ENCODE measurements around the gene SPATA2L. TPM values are rescaled to one million over a fixed set of nuclear protein-coding genes. Genes with fewer than 3 reads are reported as not detected.

Gene SPATA2L, protein sequence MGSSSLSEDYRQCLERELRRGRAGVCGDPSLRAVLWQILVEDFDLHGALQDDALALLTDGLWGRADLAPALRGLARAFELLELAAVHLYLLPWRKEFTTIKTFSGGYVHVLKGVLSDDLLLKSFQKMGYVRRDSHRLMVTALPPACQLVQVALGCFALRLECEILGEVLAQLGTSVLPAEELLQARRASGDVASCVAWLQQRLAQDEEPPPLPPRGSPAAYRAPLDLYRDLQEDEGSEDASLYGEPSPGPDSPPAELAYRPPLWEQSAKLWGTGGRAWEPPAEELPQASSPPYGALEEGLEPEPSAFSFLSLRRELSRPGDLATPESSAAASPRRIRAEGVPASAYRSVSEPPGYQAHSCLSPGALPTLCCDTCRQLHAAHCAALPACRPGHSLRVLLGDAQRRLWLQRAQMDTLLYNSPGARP
- 10 to 100 TPM in 1 of 2 donors, 1 to 10 TPM in 1; 6.9 to 17.3 TPM for total RNA-seq
- polyA plus RNA-seq = 10 to 100 TPM; 12.1 to 15.1 TPM
- long read RNA-seq, donor 1, partial matches to known transcripts = 6 of 10 reads
- long read RNA-seq, donor 1, other reads (novel, unspliced or antisense) = 0 of 10 reads
- long read RNA-seq, donor 2, partial matches to known transcripts = 9 of 10 reads
- long read RNA-seq, donor 2, other reads (novel, unspliced or antisense) = 0 of 10 reads
- long read RNA-seq, donor 3, partial matches to known transcripts = 0 of 1 reads
- long read RNA-seq, donor 3, other reads (novel, unspliced or antisense) = 0 of 1 reads
- long read RNA-seq, donor 4, partial matches to known transcripts = 0 of 1 reads
- long read RNA-seq, donor 4, other reads (novel, unspliced or antisense) = 0 of 1 reads
- long read RNA-seq, donor 5, partial matches to known transcripts = 0 of 1 reads
- long read RNA-seq, donor 5, other reads (novel, unspliced or antisense) = 0 of 1 reads

DNA sequence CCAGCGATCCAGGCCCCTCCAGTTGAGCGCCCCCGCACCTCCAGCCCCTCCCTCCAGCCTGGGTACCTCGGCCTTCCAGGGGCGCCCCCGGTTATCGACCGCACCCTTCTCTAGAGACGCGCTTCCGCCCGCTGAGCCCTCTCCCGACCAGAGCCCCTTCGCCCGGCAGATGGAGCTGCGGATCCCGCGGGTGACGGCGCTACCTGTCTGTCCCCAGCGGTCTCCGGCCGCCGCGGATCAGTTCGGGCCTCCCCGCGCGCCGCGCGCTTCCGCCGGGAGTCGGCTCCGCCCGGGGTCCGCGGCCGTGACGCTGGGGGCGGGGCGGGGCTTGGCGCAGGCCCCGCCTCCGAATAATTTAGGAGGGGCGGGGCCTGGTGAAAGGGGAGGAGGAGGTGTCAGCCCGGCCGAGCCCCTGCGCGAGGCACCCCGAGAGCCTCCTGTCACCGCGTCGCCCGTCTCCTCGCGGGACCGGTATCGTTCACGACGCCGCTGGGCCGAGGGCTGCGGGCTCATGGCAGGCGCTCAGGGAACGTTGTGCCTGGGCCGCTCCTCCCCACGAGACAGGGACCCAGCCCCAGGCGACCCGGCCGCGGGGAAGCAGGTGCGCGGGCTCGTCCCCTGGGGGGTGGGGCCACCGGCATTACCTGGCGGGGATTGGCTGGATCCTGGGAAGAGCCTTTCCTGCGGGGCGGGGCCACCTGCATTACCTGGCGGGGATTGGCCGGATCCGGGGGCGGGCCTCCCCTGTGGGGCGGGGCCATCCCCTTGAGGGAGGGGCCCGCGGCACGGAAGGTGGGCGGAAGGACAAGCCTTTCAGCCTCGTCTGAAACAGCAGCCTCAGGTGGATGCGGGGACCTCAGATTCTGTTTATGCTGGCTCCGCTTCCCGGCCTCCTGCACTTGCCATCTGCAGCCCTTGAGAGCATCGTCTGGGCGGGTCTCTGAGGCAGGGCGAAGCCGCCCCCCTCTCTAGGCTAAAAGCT, at the start of gene SPATA2L:
Gene SPATA2L (minus strand): TSS at position 281 of the 982 bp plus-strand sequence. CDS start 473 bp downstream, outside the sequence.
- H3K4me3 ChIP-seq = peak within 1 kb of the TSS; percentile 57
- 1 to 2% methylated on average over 81 to 97 of the region's 97 CpGs for WGBS, 2 donors
- H3K36me3 ChIP-seq (ENCODE audit: control insufficient read depth in 4 of 4, insufficient read depth in 4 of 4, low read length in 4 of 4) = peaks cover 0 to 14% (median 0%) of the 10 kb centered on the region in 4 donors
- H3K9me3 ChIP-seq (ENCODE audit: control insufficient read depth in 4 of 4, insufficient read depth in 3 of 4, low read length in 3 of 4) = no peaks in the 10 kb centered on the region
- H3K27ac ChIP-seq (ENCODE audit: low read depth in 1 of 2, low read length in 1 of 2) = peak within 1 kb of the TSS; percentile 68 to 92
- H3K9ac ChIP-seq (ENCODE audit: insufficient read depth in 1 of 2, low read length in 2 of 2) = peak within 1 kb of the TSS; percentile 60 to 71
- ATAC-seq (ENCODE audit: insufficient read depth, low FRiP score) (peak; percentile 84), DNase-seq (peak; percentile 81 to 90 (median 84))
- TF ChIP-seq, protein P1, sequence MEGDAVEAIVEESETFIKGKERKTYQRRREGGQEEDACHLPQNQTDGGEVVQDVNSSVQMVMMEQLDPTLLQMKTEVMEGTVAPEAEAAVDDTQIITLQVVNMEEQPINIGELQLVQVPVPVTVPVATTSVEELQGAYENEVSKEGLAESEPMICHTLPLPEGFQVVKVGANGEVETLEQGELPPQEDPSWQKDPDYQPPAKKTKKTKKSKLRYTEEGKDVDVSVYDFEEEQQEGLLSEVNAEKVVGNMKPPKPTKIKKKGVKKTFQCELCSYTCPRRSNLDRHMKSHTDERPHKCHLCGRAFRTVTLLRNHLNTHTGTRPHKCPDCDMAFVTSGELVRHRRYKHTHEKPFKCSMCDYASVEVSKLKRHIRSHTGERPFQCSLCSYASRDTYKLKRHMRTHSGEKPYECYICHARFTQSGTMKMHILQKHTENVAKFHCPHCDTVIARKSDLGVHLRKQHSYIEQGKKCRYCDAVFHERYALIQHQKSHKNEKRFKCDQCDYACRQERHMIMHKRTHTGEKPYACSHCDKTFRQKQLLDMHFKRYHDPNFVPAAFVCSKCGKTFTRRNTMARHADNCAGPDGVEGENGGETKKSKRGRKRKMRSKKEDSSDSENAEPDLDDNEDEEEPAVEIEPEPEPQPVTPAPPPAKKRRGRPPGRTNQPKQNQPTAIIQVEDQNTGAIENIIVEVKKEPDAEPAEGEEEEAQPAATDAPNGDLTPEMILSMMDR (IDR thresholded peaks at IDR 0.05; ENCODE audit: control extremely low read depth, extremely low read depth) = no peak
- peaks cover 0 to 13% (median 3%) of the 10 kb centered on the region in 5 donors for H3K4me1 ChIP-seq (ENCODE audit: control insufficient read depth in 5 of 5, insufficient read depth in 5 of 5, low read length in 5 of 5)
- peaks cover 0 to 5% (median 0%) of the 10 kb centered on the region in 3 donors for H3K27me3 ChIP-seq (ENCODE audit: control insufficient read depth in 3 of 3, insufficient read depth in 3 of 3, low read length in 2 of 3)

DNA sequence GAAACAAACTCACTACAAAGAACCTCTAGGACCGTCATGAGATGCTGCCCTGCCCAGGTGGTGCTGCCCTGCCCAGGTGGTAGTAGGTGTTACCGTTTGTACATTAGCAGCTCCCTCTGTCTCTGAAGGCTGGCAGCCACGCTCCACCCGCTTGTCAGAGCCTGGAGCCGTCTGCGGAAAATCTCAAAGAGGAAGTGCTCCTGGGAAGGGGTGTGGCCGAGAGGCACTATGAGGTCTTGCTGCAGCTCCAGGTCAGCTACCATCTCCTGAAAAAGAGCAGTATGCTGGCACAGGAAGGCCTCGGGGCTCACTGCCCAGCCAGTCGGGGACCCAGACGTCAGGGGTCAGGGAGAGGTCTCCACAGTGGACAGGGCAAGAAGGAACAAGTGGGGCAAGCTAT, 48.1 kb upstream of the SPATA2L start:
- Histone ChIP-seq H3K4me1 (ENCODE audit: control insufficient read depth in 5 of 5, insufficient read depth in 5 of 5, low read length in 5 of 5) (peaks cover 0 to 2% (median 0%) of the 10 kb centered on the region in 5 donors), H3K36me3 (ENCODE audit: control insufficient read depth in 4 of 4, insufficient read depth in 4 of 4, low read length in 4 of 4) (peaks cover 0 to 18% (median 10%) of the 10 kb centered on the region in 4 donors), H3K27me3 (ENCODE audit: control insufficient read depth in 3 of 3, insufficient read depth in 3 of 3, low read length in 2 of 3) (no peaks in the 10 kb centered on the region), H3K9me3 (ENCODE audit: control insufficient read depth in 4 of 4, insufficient read depth in 3 of 4, low read length in 3 of 4) (no peaks in the 10 kb centered on the region), H3K4me3 (no peak overlapping the region), H3K9ac (ENCODE audit: insufficient read depth in 1 of 2, low read length in 2 of 2) (no peak overlapping the region), H3K27ac (ENCODE audit: low read depth in 1 of 2, low read length in 1 of 2) (no peak overlapping the region)
- 34 to 57% methylated on average over 10 of the region's 10 CpGs for WGBS, 2 donors
- TF ChIP-seq, protein P1 (IDR thresholded peaks at IDR 0.05; ENCODE audit: control extremely low read depth, extremely low read depth) = no peak
- DNase-seq (no peak), ATAC-seq (ENCODE audit: insufficient read depth, low FRiP score) (no peak)

DNA sequence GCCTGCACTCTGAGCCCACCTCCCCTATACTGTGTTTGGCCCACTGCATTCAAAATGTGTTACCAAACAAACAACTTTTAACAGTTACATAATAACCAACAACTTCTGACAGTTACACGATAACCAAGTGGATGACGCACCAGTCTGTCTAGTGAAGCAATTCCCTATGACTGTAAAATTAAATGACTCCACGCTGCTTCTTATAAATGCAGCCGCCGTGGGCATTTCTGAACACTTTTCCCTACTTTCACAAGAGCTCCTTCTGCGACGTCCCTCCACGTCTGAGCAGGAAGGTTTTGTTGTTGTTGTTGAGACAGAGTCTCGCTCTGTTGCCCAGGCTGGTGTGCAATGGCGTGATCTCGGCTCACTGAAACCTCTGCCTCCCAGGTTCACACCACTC, 47.4 kb upstream of the SPATA2L start:
- Histone ChIP-seq H3K9ac (ENCODE audit: insufficient read depth in 1 of 2, low read length in 2 of 2) (no peak overlapping the region), H3K9me3 (ENCODE audit: control insufficient read depth in 4 of 4, insufficient read depth in 3 of 4, low read length in 3 of 4) (no peaks in the 10 kb centered on the region), H3K27me3 (ENCODE audit: control insufficient read depth in 3 of 3, insufficient read depth in 3 of 3, low read length in 2 of 3) (no peaks in the 10 kb centered on the region), H3K36me3 (ENCODE audit: control insufficient read depth in 4 of 4, insufficient read depth in 4 of 4, low read length in 4 of 4) (peaks cover 0 to 22% (median 10%) of the 10 kb centered on the region in 4 donors), H3K4me1 (ENCODE audit: control insufficient read depth in 5 of 5, insufficient read depth in 5 of 5, low read length in 5 of 5) (peaks cover 0 to 2% (median 0%) of the 10 kb centered on the region in 5 donors), H3K4me3 (no peak overlapping the region), H3K27ac (ENCODE audit: low read depth in 1 of 2, low read length in 1 of 2) (no peak overlapping the region)
- DNase-seq (no peak), ATAC-seq (ENCODE audit: insufficient read depth, low FRiP score) (no peak)
- TF ChIP-seq, protein P1 (IDR thresholded peaks at IDR 0.05; ENCODE audit: control extremely low read depth, extremely low read depth) = no peak
- 89 to 94% methylated on average over 11 of the region's 11 CpGs for WGBS, 2 donors

All from lung (tissue), 16 donors.